ENCODE results near the gene S100A12.

S100A12 gene

GRCh38 chr1:153364766-153365666 lies 10.4 kb downstream of the S100A12 start:
- no peak for DNase-seq

DNA sequence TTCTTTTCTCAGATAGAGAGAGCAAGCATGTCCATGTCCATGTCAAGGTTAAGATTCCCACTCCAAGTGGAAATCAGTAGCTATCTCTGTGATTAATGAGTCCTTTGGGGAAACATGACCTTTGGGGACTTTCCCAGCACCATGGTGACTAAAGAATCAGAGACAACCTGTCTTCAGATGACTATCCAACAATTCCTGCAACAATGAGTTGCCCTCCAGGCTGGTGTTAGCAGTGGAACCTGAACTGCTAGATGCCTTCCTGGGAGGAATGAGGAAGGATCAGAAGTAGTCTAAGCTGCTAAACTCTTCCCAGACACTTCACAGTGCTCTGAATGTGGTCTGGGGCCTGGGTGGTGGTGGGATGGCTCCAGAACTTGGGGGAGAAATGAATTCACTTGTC lies 11.3 kb downstream of the S100A12 start:
- no peak for DNase-seq

DNA sequence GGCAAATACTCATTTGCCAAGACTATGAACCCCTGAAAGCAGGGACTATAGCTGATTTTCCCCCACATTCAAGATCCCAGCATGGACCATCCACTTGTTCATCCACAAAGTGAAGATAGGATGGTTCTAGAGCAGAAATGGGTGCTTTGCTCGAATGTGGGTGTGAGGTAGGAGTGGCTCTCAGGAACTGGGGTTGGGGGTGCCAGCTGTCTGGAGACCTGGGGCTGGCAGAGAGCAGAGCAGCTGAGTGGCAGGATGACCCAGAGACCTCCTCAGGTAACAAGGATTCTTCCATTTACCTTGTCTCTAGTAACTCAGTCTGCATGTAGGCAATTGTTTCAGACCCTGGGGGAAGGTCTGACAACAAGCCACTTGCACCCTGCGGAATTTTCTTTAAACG lies 11.8 kb downstream of the S100A12 start:
- no peak for DNase-seq

- no peak for DNase-seq
These were observed 13.1 kb downstream of the S100A12 start for GRCh38 chr1:153362187-153362775.

- no peak for DNase-seq
These were observed 13.8 kb downstream of the S100A12 start for GRCh38 chr1:153361480-153362109.

DNA sequence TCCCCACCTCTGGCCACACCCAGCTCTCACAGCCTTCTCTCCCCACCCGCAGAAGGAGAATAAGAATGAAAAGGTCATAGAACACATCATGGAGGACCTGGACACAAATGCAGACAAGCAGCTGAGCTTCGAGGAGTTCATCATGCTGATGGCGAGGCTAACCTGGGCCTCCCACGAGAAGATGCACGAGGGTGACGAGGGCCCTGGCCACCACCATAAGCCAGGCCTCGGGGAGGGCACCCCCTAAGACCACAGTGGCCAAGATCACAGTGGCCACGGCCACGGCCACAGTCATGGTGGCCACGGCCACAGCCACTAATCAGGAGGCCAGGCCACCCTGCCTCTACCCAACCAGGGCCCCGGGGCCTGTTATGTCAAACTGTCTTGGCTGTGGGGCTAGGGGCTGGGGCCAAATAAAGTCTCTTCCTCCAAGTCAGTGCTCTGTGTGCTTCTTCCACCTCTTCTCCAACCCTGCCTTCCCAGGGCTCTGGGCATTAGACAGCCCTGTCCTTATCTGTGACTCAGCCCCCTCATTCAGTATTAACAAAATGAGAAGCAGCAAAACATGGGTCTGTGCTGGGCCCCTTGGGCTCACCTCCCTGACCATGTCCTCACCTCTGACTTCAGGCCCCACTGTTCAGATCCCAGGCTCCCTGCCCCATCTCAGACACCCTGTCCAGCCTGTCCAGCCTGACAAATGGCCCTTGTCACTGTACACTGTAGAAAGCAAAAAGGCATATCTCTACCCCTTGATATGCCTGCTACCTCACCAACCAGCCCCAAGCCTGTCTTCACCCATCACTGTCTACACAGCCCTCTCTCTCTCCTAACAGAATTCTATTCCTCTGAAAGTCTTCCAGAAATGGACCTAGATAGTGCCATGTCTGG lies 14.6 kb downstream of the S100A12 start:
- no peak for DNase-seq

- DNase-seq = no peak
These were observed 15.2 kb downstream of the S100A12 start for GRCh38 chr1:153360190-153360589.

DNA sequence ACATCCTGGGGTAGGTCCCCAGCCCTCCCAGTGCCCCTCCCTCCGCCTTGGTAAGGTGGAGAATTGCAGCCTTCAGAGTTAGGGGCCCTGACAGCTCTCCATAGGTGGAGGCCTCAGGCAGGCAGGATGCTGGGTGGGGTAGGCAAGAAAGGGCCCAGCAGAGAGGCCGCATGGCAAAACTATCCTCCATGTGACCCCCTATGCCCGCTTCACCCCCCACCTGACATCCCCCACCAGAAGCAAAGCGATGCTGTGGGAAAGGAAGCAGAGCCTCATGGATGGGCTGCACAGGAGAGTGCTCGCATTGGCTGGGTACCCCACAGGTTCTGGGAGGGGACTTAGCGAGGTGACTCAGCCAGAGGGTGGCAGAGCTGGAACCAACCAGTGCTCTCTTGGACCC lies 16.2 kb downstream of the S100A12 start:
- DNase-seq = no peak

DNA sequence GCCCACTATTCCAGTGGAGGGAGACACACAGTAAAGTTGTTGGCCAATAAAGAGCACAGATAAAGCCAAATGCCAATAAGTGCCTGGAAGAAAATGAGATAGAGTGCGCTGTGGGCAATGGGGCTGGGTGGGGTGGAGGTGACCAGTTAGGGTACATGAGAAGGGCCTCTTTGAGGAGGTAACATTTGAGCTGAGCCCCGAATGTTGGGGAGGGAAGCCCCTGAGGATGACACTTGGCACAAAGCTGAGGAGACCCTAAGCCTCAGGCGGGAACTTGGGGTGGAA lies 16.8 kb downstream of the S100A12 start:
- DNase-seq = no peak

DNA sequence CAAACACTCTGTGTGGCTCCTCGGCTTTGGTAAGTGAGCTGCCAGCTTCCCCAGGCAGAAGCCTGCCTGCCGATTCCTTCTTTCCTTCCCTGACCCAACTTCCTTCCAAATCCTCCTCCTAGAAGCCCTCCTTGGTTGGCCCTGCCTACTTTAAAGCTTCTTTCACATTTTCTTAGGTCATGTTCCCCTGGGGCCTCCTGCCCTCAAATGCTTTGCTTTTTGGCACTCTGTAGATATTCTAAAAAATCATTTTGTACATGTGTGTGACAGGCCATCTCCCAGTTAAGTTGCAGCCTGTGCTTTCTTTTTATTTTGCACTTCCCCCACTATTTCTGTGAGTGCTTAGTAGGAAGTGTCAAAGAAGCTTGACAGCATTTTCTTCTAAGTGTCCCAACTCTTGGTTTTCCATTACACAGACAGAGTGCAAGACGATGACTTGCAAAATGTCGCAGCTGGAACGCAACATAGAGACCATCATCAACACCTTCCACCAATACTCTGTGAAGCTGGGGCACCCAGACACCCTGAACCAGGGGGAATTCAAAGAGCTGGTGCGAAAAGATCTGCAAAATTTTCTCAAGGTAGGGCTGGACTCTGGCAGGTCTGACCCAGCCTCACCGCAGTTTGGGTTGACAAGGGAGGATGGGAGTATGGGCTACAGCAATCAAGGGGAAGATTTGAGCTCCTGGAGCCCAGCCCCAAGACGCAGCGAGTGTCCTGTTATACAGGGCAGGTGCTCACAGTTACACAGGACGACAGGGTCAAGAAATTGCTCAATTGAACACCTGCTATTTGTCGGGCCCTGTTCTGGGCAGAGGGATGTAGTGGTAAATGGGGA lies 17.3 kb downstream of the S100A12 start, which contains the start of gene S100A9:
S100A9 (plus strand) TSS at position 2 of the 838 bp plus-strand sequence; CDS start at position 432, 430 bp downstream.
- DNase-seq = peak in 1 of 2 experiments; percentile 52

DNA sequence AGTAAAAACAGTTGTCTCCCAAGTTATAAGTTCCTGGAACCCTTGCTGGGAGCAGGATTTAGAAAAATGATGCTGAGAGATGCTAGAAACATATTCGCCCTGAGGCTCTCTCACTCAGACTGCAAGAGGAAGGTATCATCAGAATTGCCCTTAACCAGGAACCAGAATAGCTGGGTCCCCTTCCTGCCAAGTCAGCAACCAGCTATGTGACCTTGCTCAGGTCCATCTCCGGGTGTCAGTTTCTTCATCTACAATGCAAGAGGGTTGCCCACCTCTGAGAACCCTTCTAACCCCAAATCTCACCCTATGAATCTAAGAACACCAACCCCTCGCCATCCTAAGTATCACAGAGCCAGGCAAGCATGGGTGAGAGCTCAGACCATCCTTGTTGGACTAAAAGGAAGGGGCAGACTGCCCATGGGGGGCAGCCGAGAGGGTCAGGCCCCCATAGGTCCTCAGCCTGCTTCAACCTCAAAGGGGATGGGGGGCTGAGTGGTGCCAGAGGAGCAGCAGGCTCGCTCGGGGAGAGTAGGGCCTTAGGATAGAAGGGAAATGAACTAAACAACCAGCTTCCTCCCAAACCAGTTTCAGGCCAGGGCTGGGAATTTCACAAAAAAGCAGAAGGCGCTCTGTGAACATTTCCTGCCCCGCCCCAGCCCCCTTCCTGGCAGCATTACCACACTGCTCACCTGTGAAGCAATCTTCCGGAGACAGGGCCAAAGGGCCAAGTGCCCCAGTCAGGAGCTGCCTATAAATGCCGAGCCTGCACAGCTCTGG lies 18.2 kb downstream of the S100A12 start:
- peak; percentile 36 to 52 for DNase-seq

DNA sequence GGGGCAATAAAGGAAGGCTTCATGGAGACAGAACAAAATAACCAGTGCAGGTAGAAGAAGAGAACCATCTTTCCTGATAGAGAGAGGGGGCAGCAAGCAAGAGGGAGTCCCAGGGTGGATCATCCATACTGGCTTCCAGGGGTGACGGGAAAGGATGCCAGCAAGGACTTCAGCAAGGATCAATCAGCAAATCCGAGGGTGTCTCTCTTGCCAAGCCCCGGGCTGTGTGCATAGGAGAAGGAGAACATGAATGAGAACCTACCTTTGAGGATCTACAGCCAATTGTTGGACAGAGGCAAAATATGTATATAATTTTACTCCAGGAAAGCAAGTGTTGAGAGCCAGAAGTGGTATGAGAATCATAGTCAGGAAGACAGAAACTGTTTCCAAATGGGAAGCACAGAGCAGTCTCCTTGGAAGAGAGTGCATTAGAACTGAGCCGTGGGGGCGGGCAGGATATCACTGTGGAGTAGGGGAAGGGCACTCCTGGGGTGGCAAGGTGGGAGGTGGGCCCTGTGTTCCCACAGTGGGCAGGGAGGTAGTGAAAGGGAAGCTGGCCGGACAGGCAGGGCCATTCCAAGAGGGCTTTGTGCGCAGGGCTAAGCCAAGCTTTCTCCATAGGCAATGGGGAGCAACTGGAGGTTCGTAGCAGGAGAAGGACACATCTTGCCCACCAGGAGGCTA lies 18.9 kb downstream of the S100A12 start:
- no peak for DNase-seq

DNA sequence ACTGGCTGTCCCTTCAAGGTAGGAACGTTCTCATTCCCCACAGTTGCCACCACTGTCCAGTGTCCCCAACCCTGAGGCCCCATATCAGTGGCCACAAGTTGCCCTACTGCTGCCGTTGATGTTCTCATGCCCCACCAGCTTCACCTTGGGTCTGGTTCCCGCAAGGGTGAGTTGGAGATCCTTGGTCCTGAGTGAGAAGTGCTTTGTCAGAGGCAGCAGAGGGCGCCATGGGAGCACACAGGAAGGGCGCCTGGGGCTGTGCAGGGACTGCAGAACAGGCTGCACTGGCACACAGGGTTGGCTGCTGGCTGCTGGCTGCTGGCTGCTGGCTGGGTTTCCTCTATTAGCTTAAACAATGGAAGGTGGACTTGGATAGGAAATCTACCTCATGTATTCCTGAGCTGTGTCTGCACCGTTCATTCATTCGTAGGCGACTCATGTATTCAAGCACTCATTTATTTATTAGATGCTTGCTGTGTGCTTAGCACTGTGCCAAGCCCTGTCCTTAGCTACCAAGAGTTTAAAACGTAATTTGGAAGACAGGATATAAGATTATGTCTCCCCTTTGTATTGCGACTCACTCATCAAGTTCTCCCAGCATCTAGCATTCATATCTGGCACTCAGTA lies 19.9 kb downstream of the S100A12 start:
- peak; percentile 80 to 84 for DNase-seq

- no peak for DNase-seq
These were observed 20.8 kb downstream of the S100A12 start for GRCh38 chr1:153354515-153355193.

- DNase-seq = peak in 1 of 2 experiments; percentile 21
These were observed 22.0 kb downstream of the S100A12 start for GRCh38 chr1:153353226-153353947.

DNA sequence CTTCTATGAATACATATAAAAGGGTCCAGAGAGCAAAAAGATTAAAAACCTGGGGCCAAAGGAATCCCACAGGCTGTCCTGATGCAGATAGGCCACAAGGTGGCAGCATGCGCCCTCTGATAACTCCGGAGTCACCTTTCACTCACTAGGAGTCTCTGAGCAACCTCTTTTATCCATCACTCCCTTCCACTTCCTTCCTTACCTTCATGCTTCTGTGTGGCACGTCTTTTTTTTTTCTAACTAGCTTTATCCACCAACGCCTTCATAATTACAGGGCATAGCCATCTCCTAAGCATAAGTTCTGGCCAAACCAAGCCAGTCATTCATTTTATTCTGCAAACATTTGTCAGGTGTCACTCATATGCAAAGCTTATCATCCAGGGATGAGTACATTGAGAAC lies 22.9 kb downstream of the S100A12 start:
- DNase-seq = peak; percentile 84 to 87

GRCh38 chr1:153350321-153350957 lies 25.0 kb downstream of the S100A12 start:
- no peak for DNase-seq
